HG03571 (cell line): ENCODE measurements around the gene PTCD2.
A peak's percentile ranks its signal among the peaks of the same experiment; 100 is the strongest.

Experiments used
- ATAC-seq: cut with Tn5 transposase; IDR thresholded peaks from one replicate; pipeline ENCODE4 v1.9.1; 2021; ENCODE audit not compliant: unreplicated experiment

PTCD2 gene

DNA sequence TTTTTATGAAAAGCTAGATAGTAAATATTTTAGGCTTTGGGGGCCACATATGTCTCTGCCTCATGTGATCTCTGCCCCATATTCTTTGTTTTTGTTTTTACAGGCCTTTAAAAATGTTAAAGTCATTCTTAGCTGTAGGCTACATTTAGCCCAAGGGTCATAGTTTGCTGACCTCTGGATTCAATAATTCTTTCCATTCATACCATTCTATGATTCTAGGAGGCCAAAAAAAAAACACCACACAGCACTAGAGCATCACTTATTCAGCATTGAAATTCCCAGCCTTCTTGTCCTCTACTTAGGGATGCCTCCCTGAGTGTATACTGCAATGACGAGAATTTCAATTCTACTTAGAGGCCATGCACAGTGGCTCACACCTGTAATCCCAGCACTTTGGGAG is 17.0 kb downstream of the PTCD2 start:
- no peak for ATAC-seq

DNA sequence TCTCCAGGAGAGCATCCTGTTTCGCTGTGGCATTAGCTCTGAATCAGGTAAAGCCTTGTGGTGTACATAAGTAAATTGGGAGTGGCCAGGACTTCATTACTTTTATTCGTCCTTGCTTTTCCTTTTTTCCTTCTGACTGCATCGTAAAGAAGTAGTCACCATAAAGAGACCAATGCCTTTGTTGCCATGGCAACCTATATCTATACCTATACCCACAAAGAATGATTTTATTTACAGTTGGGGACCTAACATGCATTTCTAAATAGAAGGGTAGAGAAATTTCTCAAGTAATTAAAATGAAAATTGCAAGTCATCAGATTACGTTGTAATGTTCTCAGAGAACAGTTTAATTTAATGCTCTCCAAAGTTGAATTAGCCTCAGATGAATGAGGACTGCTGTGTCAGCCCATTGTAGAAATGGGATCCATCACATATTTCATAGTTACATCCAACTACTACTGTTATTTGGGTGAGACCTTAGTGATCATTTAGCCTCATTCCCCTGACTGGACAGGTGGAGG is 18.6 kb downstream of the PTCD2 start:
- no peak for ATAC-seq

DNA sequence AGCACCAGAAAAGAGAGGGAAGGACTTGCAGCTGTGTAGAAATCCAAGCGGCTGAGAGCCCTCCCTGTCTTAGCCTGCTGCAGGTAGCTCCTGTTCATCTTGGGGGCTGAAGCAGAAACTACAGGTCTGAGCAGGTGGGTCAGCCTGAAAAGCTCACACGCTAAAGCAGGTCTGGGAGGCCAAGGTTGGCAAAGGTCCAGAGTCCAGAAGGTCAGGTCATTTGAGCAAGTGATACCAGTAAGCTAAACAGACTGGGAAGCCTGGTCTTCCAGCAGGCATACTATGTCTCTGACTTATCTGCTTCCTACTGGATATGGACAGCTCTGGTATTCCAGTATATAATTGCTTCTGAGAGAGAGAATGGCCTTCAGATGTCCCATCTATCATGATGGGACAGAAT is 26.2 kb downstream of the PTCD2 start:
- ATAC-seq: no peak

GRCh38 chr5:72347801-72348308 is 27.7 kb downstream of the PTCD2 start:
- ATAC-seq: no peak

DNA sequence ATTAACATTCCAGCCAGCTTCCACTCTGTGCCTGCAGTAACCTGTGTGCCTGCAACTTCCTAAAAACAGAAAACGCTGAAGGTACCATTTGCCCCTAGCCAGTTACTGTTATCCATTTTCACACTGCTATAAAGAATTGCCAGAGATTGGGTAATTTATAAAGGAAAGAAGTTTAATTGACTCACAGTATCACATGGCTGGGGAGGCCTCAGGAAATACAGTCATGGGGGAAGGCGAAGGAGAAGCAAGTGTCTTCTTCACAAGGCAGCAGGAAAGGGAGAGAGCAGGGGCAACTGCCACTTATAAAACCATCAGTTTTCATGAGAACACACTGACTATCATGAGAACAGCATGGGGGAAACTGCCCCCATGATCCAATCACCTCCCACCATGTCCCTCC is 31.2 kb downstream of the PTCD2 start:
- ATAC-seq: no peak

DNA sequence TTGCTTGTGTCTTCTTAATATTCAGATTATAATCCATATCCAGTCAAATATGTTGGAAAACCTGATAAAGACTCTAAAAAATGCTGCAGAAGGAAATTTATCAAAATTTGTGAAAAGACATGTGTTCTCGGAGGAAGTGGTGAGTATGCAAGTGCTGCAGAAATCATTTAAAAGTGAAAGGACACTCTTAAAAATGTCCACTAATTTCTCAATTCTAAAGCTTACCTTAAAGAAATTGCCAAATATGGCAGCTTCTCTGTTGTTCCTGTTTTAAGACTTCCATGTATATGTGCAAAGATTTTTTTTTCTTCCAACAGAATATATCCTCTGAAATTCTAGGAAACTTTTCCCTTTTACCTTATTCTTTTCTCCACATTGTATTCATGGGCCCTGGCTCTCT is 32.4 kb downstream of the PTCD2 start:
- no peak for ATAC-seq

GRCh38 chr5:72353046-72353445 is 32.9 kb downstream of the PTCD2 start:
- ATAC-seq: no peak

DNA sequence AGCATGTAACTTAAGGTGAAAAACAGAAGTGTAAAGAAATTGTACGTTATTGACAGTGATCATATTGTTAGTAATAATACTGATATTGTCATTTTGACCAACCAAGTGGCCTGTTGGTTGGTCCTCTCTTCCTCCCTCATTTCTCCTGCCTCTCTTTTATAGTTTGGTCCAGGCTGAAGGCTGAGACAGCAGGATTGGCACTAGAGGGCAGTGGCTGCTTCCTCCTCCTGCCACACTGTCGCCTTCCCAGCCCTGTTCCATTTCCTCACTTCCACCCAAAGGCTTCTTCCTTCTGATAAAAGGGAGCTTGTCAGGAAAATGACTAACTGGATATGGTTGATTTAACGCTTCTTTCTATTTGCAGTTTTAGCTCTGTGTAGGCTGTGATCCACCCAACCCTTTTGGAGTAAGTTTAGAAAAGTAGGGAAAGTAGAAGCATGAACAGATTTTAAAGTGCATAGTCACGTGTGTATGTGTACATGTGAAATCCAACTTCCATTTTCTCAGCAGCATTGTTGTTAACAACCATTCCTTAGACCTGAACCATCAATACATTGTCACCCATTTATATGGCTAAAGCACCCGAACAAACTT is 35.6 kb downstream of the PTCD2 start:
- no peak for ATAC-seq

- no peak for ATAC-seq
Observed at GRCh38 chr5:72356361-72356760, 36.2 kb downstream of the PTCD2 start.

DNA sequence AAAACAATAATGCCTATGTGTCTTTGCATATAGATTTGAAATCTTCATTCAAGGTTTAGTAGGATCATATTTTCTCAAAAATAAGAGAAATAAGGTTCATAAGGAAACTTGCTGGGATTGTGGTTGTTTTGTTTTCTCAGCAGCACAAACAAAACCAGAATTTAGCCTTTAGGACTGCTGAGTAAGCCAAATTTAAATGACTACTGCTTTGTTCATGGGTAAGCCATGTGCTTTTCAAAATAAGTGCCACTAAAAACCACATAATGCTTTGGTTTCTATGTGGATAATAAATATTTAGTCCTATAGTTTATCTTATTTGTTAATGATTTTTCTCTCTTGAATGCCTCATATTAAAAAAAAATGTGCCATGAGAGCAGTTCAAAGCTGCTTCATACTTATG is 38.8 kb downstream of the PTCD2 start:
- no peak for ATAC-seq

DNA sequence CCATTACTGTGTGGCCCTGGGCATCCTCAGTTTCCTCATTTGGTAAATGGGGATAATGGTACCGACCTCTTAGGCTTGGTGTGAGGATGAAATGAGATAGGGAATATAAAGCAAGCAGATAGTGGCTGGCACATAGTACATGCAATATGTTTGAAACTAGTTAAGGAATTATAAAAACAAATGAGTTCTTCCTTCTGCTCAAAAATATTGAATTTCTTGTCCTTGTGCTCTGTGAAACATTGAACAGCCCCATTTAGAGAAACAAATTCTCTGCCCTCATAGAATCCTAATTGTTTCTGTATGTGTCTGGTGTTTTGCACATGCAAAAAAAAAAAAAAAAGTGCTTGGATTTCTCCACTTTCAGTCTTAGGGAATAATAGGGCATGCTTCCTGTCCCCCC is 39.7 kb downstream of the PTCD2 start:
- no peak for ATAC-seq

GRCh38 chr5:72363166-72363802 is 43.1 kb downstream of the PTCD2 start:
- ATAC-seq: no peak

DNA sequence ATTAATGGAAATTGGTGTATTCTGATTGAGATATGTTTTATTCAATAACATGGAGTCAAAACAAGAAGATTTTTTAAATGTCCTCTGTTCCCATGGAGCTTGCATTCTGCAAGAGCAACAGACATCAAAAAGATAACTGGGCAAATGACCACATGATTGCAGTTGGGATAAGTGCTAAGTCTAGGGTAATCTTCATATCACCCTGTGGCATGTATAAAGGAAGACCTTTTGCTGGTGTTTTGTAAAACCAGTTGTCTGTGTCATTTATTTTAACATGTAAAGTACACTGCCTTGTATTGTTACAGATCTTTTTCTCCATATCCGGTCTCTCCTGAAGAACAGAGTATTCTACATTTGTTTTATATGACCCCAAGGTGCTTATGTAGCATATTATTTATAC is 44.0 kb downstream of the PTCD2 start:
- ATAC-seq: no peak

DNA sequence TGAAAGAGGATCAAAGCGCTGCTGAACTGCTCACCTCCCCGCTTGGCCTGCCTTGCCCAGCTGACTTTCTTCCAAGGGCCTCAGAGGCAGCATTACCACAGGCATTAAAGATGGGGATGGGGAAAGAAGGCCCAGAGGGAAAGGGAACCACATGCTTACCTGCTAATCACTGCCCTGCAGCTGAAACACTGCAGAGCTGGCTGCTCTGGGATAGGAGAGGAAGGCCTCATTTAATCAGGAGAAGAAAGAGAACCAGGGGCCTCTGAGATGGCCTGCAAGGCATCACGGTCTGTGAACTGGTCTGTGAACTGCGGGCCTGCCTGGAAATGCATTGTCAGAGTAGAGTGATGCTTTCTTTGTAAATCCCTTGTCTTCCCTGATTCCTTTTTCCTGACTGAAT is 44.8 kb downstream of the PTCD2 start:
- no peak for ATAC-seq

DNA sequence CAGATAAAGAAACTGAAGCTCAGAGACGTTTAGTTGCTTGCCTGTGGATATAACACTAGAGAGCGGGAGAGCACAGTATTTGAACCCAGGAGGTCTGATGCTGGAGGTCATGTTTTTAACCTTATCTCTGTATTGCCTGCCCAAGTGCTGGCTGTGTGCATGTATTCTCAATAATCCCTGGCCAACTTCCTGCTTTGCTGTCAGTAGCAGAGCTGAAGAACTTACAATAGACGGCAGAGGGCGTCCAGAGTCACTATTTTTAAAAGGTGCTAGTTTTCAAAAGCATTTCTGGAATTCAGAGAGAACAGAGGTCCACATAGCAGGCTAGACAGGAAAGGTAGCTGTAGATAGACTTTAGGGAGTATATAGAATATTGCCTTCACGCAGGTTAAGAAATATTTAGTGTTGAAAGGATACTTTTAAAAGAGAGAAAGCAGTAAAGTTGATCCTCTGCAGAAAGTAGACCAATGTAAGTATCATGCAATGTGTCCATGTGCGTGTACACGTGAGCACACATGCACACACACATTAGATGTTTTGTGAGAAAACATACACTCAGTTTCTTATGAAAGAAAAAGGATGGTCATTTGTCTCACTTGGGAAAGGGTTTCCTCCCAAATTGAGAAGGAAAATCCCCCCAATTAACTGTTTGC is 46.3 kb downstream of the PTCD2 start:
- ATAC-seq: peak; percentile 74

DNA sequence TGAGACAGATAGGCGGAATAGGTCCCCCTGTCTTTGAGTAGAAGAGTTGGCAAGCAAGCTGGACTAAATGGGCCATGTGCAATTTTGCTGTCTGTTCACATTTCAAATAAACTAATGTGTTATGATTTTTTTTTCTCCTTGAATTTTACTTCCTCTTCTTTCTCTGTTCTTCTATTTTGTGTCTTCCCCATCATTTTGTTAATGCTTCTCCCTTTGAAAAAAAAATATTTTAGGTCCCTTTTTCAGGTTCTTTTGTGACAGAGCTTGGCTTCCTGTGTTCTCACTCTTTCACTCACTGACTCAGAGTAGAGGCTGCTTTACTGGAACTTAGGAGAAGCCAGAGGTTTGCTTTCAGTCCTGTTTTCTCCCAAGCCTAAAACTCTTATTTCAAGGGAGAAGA is 48.1 kb downstream of the PTCD2 start:
- no peak for ATAC-seq

- no peak for ATAC-seq
Observed at GRCh38 chr5:72369301-72369700, 49.1 kb downstream of the PTCD2 start.

DNA sequence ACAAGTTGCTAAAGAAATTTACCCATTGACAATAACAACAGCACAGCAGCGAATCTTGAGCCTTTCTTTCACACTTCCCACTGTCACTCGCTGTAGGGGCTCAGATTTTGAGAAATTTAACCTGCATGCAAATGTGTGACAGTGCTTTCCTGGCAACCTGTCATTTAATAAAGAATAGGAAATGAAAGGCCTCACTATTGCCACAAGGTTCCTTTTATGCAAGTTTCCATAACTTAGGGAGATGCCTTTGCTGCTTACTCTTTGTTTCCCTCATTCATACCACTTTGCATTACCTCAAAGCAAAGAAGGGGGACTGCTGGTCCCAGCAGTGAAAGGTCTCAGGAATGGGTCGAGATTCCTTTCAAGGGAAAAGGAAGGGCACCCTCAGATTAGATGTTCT is 49.5 kb downstream of the PTCD2 start:
- no peak for ATAC-seq

GRCh38 chr5:72372331-72372730 is 52.2 kb downstream of the PTCD2 start:
- no peak for ATAC-seq

- ATAC-seq: no peak
Observed at GRCh38 chr5:72372923-72373322, 52.8 kb downstream of the PTCD2 start.

DNA sequence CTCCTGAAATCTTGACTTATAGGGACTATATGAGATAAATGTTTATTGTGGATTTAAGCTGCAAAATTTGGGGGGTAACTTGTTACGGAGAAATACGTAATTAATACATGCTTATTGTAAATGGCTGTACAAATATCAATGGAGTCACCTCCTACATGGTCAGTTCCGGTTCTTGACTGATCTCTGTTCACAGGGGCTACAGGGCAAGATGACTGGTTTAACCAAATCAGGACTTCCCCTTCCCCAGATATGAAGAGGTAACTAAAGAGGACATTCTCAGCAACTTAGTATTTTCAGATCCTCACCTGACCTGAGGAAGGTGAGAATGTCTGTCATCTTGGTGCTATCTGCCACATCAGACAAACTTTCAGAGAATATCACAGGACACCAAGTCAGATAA is 54.7 kb downstream of the PTCD2 start:
- ATAC-seq: no peak

GRCh38 chr5:72376381-72376780 is 56.2 kb downstream of the PTCD2 start:
- no peak for ATAC-seq
